ENCODE data around the gene BCAS3.

Gene BCAS3

GRCh38 chr17:60751884-60752283 is 74.2 kb downstream of the BCAS3 start:
- no peak for ATAC-seq
- TF ChIP-seq CSDC2 (CRISPR knock-in tag; IDR thresholded peaks at IDR 0.05), result no peak
- TF ChIP-seq ESRRG (CRISPR knock-in tag; IDR thresholded peaks at IDR 0.05), result no peak
- no peak for TF ChIP-seq ISL1 (CRISPR knock-in tag; IDR thresholded peaks at IDR 0.05)
- TF ChIP-seq ZFP3 (CRISPR knock-in tag; IDR thresholded peaks at IDR 0.05), result no peak
- TF ChIP-seq OSR1 (CRISPR knock-in tag; IDR thresholded peaks at IDR 0.05), result no peak
- no peak for TF ChIP-seq BACH2 (CRISPR knock-in tag; IDR thresholded peaks at IDR 0.05; ENCODE audit: borderline replicate concordance)
- no peak for TF ChIP-seq CSRNP3 (CRISPR knock-in tag; IDR thresholded peaks at IDR 0.05)
- TF ChIP-seq, protein P1, sequence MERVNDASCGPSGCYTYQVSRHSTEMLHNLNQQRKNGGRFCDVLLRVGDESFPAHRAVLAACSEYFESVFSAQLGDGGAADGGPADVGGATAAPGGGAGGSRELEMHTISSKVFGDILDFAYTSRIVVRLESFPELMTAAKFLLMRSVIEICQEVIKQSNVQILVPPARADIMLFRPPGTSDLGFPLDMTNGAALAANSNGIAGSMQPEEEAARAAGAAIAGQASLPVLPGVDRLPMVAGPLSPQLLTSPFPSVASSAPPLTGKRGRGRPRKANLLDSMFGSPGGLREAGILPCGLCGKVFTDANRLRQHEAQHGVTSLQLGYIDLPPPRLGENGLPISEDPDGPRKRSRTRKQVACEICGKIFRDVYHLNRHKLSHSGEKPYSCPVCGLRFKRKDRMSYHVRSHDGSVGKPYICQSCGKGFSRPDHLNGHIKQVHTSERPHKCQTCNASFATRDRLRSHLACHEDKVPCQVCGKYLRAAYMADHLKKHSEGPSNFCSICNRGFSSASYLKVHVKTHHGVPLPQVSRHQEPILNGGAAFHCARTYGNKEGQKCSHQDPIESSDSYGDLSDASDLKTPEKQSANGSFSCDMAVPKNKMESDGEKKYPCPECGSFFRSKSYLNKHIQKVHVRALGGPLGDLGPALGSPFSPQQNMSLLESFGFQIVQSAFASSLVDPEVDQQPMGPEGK (CRISPR knock-in tag; IDR thresholded peaks at IDR 0.05; ENCODE audit: borderline replicate concordance), result no peak
- TF ChIP-seq ZFP30 (CRISPR knock-in tag; IDR thresholded peaks at IDR 0.05), result no peak

- ATAC-seq, result no peak
These were observed 75.4 kb downstream of the BCAS3 start for GRCh38 chr17:60752873-60753577.

More at GRCh38 chr17:60752873-60753577, 75.4 kb downstream of the BCAS3 start:
- TF ChIP-seq CREB5 (CRISPR knock-in tag; IDR thresholded peaks at IDR 0.05; ENCODE audit: low read depth) (no peak), ISL1 (CRISPR knock-in tag; IDR thresholded peaks at IDR 0.05) (no peak), ZFP3 (CRISPR knock-in tag; IDR thresholded peaks at IDR 0.05) (no peak), SNAI2 (CRISPR knock-in tag; IDR thresholded peaks at IDR 0.05) (no peak), CSDC2 (CRISPR knock-in tag; IDR thresholded peaks at IDR 0.05) (no peak), POU6F1 (CRISPR knock-in tag; IDR thresholded peaks at IDR 0.05; ENCODE audit: borderline replicate concordance, low read depth) (no peak), RARB (CRISPR knock-in tag; IDR thresholded peaks at IDR 0.05) (no peak), ESRRG (CRISPR knock-in tag; IDR thresholded peaks at IDR 0.05) (no peak), ZNF8 (CRISPR knock-in tag; IDR thresholded peaks at IDR 0.05) (no peak), ZFP30 (CRISPR knock-in tag; IDR thresholded peaks at IDR 0.05) (no peak), TCF4 (CRISPR knock-in tag; IDR thresholded peaks at IDR 0.05; ENCODE audit: borderline replicate concordance) (no peak), ZNF70 (CRISPR knock-in tag; IDR thresholded peaks at IDR 0.05) (no peak), TSHZ2 (CRISPR knock-in tag; IDR thresholded peaks at IDR 0.05) (no peak), GLIS3 (CRISPR knock-in tag; IDR thresholded peaks at IDR 0.05) (no peak), ZC3H10 (CRISPR knock-in tag; IDR thresholded peaks at IDR 0.05) (no peak), CSRNP3 (CRISPR knock-in tag; IDR thresholded peaks at IDR 0.05) (no peak), ZNF565 (CRISPR knock-in tag; conservative IDR thresholded peaks at IDR 0.05; ENCODE audit: low read depth) (no peak), ARNTL (CRISPR knock-in tag; IDR thresholded peaks at IDR 0.05; ENCODE audit: borderline replicate concordance, low read depth) (no peak), PPARA (CRISPR knock-in tag; IDR thresholded peaks at IDR 0.05; ENCODE audit: borderline replicate concordance) (no peak)
- TF ChIP-seq, protein P1 (CRISPR knock-in tag; IDR thresholded peaks at IDR 0.05; ENCODE audit: borderline replicate concordance), result no peak
